Measurements from ENCODE around the gene DCPS.
"Not testable (repeated sequence)": the region's sequence is repeated elsewhere in the genome, so short reads cannot be mapped to it uniquely, and the experiment has no call there.

Gene DCPS

DNA sequence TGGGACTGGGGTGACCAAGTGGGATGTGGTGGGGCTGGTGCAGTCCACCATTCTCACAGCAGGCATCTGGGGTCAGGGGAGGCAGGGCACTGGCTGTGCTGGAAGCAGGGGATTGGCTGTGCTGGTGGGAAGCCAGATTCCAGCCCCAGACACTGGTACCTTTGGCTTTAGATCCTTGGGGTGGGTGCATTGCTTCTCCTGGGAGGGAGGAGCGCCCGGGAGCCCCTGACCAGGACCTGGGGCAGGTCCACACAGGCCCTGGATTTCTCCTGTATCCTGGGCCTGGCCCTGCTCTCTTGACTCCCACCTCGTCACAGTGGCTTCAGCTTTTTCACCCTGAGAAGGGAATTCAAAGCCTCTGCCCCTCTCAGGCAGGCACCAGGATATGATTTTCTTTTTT, 90.2 kb downstream of the DCPS start:
- no peak overlapping the region for H3K4me2 ChIP-seq (ENCODE audit: low read depth, low read length, poor library complexity, severe bottlenecking)
- no peak overlapping the region for H3K4me3 ChIP-seq (ENCODE audit: insufficient read depth, low read length, poor library complexity, severe bottlenecking)
- H2AFZ ChIP-seq (ENCODE audit: low read depth, low read length, severe bottlenecking): no peak overlapping the region
- H3K27ac ChIP-seq (ENCODE audit: low read depth, low read length): no peak overlapping the region
- H3K9me2 ChIP-seq (replicated peaks; ENCODE audit: insufficient read depth, low read length): no peaks in the 10 kb centered on the region
- H3K9me3 ChIP-seq (ENCODE audit: insufficient read depth, low read length): no peaks in the 10 kb centered on the region
- no peaks in the 10 kb centered on the region for H3K79me2 ChIP-seq (ENCODE audit: insufficient read depth, low read length)
- no peaks in the 10 kb centered on the region for H4K20me1 ChIP-seq (ENCODE audit: low read depth, low read length)
- H3K9ac ChIP-seq (ENCODE audit: low read length): no peak overlapping the region
- TF ChIP-seq, protein P1, sequence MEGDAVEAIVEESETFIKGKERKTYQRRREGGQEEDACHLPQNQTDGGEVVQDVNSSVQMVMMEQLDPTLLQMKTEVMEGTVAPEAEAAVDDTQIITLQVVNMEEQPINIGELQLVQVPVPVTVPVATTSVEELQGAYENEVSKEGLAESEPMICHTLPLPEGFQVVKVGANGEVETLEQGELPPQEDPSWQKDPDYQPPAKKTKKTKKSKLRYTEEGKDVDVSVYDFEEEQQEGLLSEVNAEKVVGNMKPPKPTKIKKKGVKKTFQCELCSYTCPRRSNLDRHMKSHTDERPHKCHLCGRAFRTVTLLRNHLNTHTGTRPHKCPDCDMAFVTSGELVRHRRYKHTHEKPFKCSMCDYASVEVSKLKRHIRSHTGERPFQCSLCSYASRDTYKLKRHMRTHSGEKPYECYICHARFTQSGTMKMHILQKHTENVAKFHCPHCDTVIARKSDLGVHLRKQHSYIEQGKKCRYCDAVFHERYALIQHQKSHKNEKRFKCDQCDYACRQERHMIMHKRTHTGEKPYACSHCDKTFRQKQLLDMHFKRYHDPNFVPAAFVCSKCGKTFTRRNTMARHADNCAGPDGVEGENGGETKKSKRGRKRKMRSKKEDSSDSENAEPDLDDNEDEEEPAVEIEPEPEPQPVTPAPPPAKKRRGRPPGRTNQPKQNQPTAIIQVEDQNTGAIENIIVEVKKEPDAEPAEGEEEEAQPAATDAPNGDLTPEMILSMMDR (IDR thresholded peaks at IDR 0.05; ENCODE audit: insufficient read depth, low read length, poor library complexity, severe bottlenecking): no peak
- no peak for TF ChIP-seq EZH2phosphoT487 (conservative IDR thresholded peaks at IDR 0.05; ENCODE audit: low read length)
- no peaks in the 10 kb centered on the region for H3K27me3 ChIP-seq (ENCODE audit: low read length)
- H3K36me3 ChIP-seq (ENCODE audit: low read length): no peaks in the 10 kb centered on the region
- H3F3A ChIP-seq (ENCODE audit: insufficient read depth): no peaks in the 10 kb centered on the region

DNA sequence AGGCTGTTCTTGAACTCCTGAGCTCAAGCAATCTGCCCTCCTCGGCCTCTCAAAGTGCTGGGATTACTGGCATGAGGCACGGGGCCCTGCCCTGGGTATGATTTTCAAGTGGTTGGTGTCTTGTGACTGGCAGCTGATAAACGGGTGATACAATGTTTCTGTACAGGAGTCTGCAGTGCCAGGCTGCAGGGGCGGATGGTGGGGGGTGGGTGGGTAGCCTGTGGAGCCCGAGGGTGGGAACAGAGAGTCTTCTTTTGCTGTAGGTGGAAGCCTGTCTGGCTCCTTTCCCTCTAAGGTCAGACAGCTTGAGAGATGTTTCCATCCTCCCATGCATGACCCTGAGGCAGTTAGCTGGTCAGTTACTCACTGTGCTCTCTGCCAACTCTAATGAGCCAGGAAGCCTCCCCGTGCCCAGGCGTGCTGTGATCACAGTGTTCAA, 90.8 kb downstream of the DCPS start:
- not testable (repeated sequence) for H3K36me3 ChIP-seq (ENCODE audit: low read length); H3K27ac ChIP-seq (ENCODE audit: low read depth, low read length); H3K9ac ChIP-seq (ENCODE audit: low read length); H3K79me2 ChIP-seq (ENCODE audit: insufficient read depth, low read length); H3K9me3 ChIP-seq (ENCODE audit: insufficient read depth, low read length); H3K4me2 ChIP-seq (ENCODE audit: low read depth, low read length, poor library complexity, severe bottlenecking); H3K9me2 ChIP-seq (replicated peaks; ENCODE audit: insufficient read depth, low read length); H3K4me3 ChIP-seq (ENCODE audit: insufficient read depth, low read length, poor library complexity, severe bottlenecking); H3K27me3 ChIP-seq (ENCODE audit: low read length); H4K20me1 ChIP-seq (ENCODE audit: low read depth, low read length); H2AFZ ChIP-seq (ENCODE audit: low read depth, low read length, severe bottlenecking); H3F3A ChIP-seq (ENCODE audit: insufficient read depth)

Measured in SU-DHL-6 (cell line).